ENCODE data around the gene ZSCAN29.
"Not testable (repeated sequence)": the region's sequence is repeated elsewhere in the genome, so short reads cannot be mapped to it uniquely, and the experiment has no call there.

Gene ZSCAN29

DNA sequence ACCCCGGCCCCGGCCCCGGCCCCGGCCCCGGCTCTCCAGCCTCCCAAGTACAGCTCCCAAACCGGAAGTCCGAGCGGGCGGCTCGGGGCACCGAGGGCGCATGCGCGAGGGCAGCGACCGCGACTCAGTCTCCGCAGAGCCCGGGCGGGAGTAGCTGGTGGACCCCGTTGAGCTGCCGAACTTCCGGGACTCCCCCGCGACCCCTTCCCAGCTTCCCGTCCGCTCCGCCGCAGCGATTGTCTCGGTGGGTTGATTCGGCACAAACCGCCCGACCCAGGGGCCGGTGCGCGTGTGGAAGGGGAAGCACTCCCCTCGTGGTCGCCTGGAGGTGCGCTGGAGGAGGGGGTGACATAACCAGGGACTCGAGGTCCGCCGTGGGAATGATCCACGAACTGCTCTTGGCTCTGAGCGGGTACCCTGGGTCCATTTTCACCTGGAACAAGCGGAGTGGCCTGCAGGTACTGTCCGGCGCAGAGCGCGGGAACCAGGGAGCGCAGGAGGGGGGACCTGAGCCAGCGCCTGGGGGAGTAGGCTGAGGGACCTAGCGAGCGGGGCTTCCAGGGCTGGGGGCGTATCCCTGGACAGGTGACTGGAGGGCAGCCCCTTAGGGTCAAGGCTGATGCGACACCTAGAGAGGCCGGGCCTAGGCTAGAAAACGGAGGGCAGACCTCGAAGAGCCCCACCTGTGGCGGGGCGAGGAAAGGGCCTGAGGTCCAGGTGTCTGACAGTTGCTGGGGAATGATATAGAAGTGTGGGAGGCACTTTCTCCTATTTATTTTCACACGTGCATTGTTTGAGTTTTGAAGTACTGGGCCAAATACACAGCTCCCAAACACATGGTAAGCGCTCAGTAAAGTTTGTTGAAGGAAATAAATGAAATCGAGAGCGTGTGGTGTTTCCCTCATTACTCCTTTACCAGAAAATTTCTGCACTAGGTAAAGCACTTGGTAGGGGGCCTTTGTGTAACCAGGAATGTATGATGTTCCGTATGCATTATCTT is at the start of gene ZSCAN29, which contains the start of gene TUBGCP4:
Gene ZSCAN29, minus strand, starts transcription at position 69 of the 1,000 bp plus-strand sequence. CDS start 1,130 bp downstream, outside the sequence.
Gene TUBGCP4, plus strand, starts transcription at position 127 of the 1,000 bp plus-strand sequence. Its CDS starts 254 bp downstream, at position 381.
- peak; percentile 97 for DNase-seq (ENCODE audit: low spot score)

DNA sequence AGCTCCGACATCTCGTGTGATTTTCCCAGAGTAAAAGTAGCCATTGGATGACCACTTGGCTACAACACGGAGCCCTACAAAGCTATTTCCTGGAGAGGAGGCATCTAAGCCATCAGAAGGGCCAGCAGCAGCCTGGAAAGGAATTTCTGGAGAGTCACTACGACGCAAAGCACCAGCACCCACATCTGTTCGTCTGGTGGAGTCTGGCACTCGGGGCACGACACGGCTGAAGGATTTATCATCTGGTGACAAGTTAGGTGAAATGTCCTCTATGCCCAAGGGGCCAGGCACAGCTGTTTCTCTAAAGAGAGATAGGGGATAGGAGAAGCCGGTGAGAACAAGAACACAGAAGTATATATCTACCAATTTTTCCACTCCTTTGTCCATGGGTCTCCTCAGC is 49.6 kb upstream of the ZSCAN29 start:
- no peak for DNase-seq (ENCODE audit: low spot score)

DNA sequence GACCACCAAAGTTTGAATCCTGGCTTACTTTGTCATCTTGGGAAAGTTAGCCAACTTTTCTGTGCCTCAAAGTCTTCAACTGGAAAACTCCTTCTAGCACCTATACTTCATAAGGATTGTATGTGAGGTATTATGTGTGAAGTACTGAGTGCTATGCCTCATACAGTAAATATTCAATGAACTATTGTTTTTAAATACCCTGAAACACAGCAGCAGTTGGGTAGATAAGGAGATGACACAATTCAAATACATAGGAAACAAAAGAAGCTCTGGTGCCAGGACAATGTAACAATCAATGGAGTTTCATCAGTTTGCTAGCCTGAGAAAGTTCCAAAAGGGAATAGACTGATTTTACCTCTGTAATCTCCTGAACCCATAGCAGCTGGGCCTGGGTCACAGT is 43.4 kb upstream of the ZSCAN29 start:
- no peak for DNase-seq (ENCODE audit: low spot score)

DNA sequence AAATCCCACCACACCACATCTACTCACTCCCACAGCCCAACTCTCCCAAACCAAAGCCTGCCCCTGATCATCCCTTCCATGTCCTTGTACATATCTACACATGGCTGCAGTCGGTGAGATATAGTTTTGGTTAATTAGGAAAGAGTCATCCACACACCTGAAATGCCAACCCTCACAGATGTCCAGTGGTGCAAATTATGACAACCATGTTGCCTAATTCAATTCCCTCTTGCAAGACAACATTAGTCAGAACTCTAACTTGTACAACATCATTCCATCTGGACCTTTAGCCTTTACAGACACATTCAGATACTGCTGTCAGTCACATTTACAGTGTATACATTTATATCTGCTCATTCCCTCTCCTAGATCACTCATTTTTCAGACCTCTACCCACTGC is 41.3 kb upstream of the ZSCAN29 start:
- no peak for DNase-seq (ENCODE audit: low spot score)

DNA sequence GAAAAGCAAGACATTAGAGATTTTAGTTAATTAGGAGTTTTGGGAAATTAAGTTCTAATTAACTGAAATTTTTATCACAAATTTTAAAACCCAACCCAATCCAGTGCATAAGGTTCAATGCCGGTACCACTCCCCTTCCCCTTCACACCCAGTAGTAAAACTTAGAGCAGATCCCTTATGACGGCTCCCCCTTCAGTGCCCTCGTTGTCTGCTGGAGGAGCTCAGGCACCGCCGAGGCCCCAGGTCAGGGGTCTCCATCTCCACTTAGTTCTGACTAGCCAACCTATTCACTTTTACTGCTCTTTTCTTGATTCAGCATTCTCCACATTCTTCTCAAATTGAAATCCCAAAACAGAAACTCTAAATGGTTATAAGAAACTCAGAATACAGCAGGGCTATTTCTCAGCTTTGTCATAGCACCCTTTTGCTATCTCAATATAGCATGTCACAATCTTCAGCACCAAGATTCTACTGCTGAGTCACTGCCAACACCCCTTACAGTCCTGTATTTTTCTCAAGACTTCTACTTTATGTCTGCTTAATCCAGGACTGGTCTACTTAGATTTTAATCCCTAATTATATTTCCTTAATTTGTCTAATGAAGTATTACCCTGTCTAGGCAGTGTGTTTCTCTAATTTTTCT is 39.9 kb upstream of the ZSCAN29 start:
- peak; percentile 17 for DNase-seq (ENCODE audit: low spot score)

DNA sequence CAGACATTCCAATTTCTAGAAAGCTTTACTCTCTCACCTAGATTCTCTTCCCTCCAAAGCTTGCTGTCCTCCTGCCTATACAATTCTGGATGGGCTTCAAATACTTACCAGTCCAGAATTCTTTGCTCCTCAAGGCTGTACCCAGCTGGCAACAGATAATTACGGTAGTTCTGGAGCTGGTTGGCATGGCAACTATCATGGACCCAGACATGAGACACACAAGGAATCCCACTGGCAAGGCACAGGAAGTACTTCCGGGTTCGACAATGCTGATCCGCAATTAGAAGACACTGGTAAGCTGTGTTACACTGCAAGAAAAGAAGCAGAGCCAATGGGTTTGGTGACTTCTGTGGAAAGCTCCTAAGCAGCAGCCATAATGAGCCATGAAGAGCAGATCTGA is 37.9 kb upstream of the ZSCAN29 start:
- DNase-seq (ENCODE audit: low spot score), result no peak

DNA sequence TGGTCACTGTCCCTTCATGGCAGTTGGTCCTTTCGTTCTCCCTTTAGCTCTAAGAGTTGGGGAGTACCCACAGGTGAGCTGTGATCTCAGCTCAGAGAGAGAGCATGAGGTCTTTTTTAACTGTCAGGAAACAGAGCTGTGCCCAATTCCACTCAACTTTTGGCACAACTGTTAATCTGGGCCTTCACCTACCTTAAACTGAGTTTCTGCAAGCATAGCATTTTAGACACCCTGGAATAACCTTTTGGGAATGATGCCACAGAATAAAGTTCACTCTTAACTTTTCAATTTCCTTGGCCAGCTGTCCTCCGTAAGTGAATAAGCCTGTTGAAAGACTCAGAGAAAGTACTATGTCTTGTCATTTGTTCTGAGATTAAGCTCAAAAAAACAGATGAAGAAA is 36.0 kb upstream of the ZSCAN29 start:
- no peak for DNase-seq (ENCODE audit: low spot score)

DNA sequence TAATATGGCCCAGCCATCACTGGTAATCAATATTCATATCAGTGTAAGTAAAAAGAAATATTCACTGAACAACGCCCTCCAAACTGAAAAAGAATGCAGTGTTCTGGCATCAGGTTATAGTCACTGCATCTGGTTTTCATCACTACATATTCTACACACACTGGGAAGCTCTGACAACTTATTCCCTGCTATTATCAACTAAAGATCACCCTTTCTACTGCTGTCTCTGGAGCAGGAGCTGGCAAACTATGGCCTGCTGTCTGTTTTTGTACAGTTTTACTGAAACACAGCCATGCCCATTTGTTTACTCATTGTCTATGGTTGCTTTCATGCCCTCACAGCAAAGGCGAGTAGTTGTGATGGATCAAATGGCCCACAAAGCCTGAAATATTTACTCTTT is 35.3 kb upstream of the ZSCAN29 start:
- no peak for DNase-seq (ENCODE audit: low spot score)

DNA sequence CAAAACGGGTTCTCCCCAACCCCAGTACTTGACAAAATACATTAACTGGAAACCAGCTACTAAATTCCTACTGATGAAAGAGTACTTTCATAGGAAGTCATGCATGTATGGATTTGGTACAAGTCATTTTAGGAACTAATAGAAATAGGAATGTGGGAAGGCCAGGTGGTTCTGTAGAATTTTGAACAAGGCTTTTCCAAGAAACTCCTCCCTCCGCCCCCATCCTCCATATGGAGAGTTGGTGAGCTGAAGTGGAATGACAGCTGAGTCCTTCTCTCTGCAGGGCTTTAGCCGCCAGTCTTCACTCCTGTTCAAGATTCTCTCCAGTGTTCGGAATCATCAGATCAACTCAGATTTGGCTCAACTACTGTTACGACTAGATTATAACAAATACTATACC is 33.3 kb upstream of the ZSCAN29 start:
- DNase-seq (ENCODE audit: low spot score), result no peak

DNA sequence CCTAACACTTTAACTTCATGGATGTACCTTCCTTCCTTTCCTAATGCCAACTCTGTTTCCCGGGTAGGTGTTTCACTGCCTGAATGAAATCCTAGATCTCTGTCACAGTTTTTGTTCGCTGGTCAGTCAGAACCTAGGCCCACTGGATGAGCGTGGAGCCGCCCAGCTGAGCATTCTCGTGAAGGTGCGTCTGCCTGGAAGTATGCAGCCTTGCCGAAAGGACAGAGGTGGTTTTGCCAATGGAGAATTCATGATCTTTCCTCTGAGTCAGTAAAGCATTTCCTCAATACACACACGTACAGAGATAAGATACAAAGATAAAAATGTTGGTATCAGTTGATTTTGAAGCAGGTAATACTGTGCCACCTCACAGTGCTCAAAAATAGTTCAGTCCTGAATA is 32.8 kb upstream of the ZSCAN29 start:
- DNase-seq (ENCODE audit: low spot score), result no peak

DNA sequence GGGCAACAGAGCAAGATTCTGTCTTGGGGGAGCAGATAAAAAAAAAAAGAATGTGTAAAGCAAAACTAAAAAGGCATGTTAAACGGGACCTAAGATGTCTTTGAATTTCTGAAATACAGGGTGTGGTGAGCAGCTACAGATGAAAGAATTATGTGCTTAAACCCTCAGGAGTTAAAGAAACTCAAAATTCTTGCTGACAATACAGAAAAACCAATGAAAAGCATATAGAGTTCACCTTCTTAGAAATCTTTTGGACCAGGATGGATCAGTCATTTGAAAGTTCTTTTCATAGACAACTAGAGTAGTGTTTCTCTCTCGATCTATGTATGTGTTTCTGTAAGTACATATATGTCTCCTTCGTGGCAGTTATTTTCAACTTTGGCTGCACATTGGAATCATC is 31.4 kb upstream of the ZSCAN29 start:
- no peak for DNase-seq (ENCODE audit: low spot score)

DNA sequence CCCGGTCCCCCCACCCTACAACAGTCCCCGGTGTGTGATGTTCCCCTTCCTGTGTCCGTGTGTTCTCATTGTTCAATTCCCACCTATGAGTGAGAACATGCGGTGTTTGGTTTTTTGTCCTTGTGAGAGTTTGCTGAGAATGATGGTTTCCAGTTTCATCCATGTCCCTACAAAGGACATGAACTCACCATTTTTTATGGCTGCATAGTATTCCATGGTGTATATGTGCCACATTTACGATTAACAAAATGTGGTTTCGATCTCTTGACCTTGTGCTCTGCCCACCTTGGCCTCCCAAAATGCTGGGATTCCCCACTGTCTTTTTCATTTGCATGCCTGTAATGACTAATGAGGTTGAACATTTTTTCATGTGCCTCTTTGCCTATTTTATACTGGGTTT is 22.7 kb upstream of the ZSCAN29 start:
- DNase-seq (ENCODE audit: low spot score), result not testable (repeated sequence)

DNA sequence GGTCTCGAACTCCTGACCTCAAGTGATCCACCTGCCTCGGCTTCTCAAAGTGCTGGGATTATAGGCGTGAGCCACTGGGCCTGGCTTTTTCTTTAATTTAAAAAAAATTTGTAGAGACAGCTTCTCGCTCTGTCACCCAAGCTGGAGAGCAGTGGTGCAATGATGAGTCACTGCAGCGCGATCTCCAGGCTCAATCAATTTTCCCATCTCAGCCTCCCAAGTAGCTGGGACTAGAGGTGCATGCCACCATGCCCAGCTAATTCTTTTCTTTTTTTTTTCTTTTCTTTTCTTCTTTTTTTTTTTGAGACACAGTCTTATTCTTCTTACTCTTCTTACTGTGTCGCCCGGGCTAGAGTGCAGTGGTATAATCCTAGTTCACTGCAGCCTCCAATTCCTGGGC is 19.9 kb upstream of the ZSCAN29 start:
- DNase-seq (ENCODE audit: low spot score), result no peak

DNA sequence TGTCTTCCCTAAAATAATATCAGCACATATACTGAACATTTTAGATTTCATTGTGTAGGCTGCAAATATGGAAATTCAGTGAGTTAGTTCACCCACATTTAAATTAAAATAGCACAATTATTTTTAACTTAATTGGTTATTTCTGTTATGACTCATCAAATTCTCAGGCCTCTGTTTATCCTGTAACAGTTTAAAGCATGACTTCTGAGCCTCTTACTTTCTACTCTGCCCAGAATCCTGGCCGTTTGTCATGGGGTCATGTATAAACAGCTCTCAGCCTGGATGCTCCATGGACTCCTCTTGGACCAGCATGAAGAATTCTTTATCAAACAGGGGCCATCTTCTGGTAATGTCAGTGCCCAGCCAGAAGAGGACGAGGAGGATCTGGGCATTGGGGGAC is 12.2 kb upstream of the ZSCAN29 start:
- DNase-seq (ENCODE audit: low spot score), result no peak

DNA sequence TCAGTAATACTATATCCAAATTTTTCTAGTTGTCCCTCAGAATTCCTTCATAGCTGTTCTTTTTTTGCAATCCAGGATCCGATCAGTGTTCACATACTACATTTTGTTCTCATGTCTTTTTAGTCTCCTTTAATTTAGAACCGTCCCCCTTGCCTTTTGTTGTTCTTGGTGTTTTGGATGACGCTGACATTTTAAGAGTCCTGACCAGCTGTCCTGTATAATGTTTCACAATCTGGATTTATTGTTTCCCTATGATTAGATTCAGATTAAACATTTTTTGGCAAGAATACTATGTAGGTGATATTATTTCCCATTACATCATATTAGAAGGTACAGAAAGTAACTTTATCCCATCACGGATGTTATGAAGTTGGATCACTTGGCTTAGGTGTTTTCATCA is 11.5 kb upstream of the ZSCAN29 start:
- no peak for DNase-seq (ENCODE audit: low spot score)

DNA sequence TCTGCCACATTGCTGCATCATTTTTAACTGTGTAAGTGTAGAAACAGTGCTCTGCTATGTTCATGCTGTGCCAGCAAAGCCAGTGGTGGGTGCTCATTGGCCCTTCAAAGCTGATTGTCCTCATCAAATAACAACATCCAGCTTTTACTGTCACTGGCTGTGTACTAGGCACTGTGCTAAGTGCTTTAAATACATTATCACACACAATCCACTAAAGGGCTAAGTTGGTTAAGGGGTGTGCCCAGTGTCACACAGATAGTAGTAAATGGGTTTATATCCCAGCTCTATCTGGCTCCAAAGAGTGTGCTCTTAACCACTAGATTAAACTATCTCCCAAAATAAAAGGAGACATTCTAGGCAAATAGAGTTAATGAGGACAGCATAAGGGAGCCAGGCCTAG is 7.8 kb upstream of the ZSCAN29 start:
- no peak for DNase-seq (ENCODE audit: low spot score)

DNA sequence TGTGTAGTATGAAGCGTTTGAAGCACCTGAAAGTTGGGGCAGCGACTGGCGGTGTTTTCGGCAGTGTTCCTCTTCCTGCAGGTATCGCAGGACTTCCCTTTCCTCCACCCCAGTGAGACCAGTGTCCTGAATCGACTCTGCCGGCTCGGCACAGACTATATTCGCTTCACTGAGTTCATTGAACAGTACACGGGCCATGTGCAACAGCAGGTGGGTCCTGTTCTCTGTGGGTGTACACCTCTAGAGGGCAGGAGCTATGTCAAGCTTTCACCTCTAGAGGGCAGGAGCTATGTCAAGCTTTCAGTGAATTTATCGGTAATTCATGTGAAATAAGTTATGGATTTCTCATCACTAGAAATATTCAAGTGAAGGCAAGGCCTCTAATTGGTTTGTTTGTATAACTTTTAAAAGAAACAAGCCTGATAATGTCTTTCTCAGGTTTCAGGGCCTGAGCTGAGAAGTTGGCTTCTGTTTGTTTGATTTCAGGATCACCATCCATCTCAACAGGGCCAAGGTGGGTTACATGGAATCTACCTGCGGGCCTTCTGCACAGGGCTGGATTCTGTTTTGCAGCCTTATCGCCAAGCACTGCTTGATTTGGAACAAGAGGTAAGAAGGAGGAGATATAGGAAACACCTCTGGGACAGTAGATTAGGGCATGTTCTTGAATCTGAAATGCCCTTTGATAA is 5.3 kb upstream of the ZSCAN29 start:
- peak; percentile 40 for DNase-seq (ENCODE audit: low spot score)

DNA sequence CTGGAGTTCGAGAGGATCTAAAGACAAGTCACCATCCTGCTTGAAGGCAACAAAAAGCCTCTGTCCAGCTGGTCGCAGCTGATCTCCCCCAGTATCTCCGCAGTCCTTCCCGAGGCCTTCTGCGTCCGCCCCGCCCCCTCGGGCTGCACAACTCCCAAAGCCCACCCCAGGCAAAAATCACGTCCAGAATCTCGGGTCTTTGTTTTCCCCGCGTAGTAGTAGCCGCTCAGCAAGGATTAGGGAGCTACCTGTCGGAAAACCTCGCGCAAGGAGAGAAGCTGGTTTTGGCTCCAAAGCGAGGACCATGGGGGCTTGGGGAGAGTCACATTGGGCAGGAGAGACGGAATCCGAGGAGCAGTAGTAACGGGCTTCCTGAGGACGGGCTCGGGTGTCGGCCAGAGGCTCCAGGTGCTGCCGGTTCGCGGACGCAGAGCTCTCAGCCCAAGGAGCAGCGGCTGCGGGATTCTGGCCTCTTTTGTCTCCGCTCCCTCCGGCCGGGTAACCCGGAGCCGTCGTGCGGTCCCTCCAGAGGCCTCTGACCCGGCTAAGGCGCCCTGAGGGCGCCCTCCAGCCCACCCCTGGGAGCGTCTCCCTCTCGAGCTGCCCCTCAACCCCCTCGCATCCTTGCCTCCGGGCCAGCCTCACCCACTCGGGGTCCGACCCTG is 401 bp downstream of the ZSCAN29 start:
- DNase-seq (ENCODE audit: low spot score), result peak; percentile 40

DNA sequence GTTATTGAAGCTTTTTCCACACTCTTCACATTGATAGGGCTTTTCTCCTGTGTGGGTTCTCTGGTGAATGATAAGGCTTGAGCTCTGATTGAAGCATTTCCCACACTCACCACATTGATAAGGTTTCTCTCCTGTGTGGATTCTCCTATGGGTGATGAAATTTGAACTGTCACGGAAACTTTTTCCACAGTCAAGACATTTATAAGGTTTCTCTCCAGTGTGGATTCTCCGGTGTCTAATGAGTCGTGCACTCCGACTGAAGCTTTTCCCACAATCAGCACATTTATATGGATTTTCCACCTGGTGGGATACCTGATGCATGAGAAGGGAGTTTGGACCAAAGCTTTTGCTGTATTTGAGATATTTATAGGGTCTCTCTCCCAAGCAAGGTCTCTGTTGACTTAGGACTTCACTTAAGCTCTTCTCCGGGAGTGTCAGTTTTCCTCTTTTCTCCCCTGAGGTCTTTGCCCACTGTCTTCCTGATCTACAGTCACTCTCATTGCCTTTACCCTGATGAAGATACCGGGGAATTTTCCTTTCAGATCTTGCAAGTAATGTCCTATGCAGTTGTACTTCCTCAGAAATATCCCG is 9.4 kb downstream of the ZSCAN29 start:
- no peak for DNase-seq (ENCODE audit: low spot score)

DNA sequence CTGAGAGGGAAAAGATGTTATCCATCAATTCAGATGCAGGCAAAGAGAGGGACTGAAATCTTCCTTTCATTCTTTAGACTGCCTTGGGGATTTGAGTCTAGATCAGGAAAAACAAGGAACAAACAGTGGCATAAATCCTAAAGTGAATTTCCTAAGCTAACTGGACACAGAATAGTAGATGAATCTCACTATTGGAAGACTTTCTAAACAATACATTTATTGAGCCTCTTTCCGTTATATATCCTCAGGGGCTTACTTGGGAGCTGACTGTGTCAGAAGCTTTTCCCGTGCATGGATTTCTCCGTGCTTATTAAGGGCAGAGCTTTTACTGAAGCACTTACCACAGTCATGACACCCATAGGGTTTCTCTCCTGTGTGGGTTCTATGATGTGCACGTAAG is 10.0 kb downstream of the ZSCAN29 start:
- DNase-seq (ENCODE audit: low spot score), result no peak

DNA sequence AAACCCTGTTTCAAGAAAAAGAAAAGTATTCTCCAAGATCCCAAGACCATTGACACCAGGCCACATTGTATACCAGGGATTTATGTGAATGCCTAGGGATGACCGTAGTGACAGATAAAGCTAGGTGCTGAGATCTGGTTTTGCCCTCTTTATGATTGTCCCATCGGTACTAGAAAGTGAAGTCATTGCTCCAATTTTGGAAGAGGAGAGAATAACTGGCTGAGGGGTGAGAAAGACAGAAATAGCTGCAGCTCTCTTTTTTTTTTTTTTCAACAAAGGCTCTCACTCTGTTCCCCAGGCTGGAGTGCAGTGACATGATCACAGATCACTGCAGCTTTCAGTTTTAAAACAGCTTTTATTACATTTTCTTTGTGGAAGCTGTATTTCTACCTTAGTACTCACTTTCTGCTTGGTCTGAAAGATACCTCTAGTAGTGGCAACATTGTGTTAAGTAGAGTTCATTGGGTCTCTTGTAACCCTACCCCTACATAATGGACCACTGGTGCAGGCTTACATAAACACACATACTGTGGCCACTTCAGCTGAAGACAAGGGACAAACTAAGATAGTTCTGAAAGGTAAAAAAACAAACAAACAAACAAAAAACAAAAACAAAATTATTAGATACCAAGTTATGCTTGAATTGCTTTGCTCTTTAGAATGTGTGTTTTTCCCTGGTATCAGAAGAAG is 18.0 kb downstream of the ZSCAN29 start:
- DNase-seq (ENCODE audit: low spot score), result no peak

Measured in AG08395 (cell line).